A549 (cell line): ENCODE measurements around the gene MEF2A. TPM values are rescaled to one million over a fixed set of nuclear protein-coding genes. Genes with fewer than 3 reads are reported as not detected.

Experiments
- ATAC-seq, 2 experiments: fragments of 200-7000 bp in 1 of 2; fragments of >200 bp in 1 of 2; cut with Nextera tagmentation in 1 of 2; cut with Tn5 transposase in 1 of 2; 3 replicates each; pipeline versions ENCODE4 v1.8.0 to v1.9.1; 2018 to 2020; ENCODE audit warnings: mild to moderate bottlenecking in 1 of 2, moderate library complexity in 1 of 2
- CTCF ChIA-PET: fragments of 300-600 bp; sonication (Branson Sonifier 250); formaldehyde crosslinking; extraction: SDS; loops from one replicate; lab custom pipeline; 2021; ENCODE audit warnings: antibody characterized with exemption, inconsistent platforms; lab: Yijun Ruan, JAX
- POLR2A ChIA-PET: fragments of 350-600 bp; formaldehyde crosslinking; extraction: SDS; loops from one replicate; lab custom pipeline; 2021; ENCODE audit warnings: antibody characterized with exemption, inconsistent platforms; lab: Yijun Ruan, JAX
- DNase-seq, 2 experiments: peaks; one replicate each; pipeline versions ENCODE4 v3.0.0 to v3.0.0-alpha.2; 2011 to 2016; ENCODE audit warnings: low read depth in 1 of 2, low spot score in 1 of 2
- FAIRE-seq: peaks from 2 replicates; lab custom pipeline; 2011; peaks lifted over from hg19 to GRCh38; lab: Jason Lieb, UNC
- H3K27ac ChIP-seq, 2 experiments: fragments of >200 bp; sonication (Bioruptor Twin); formaldehyde crosslinking; 3 replicates each; pipeline ENCODE4 v1.5.1; 2016 to 2017
- H3K4me1 ChIP-seq: fragments of >200 bp; sonication (Bioruptor Twin); formaldehyde crosslinking; 3 replicates; pipeline ENCODE4 v1.6.1; 2016
- H3K4me2 ChIP-seq: fragments of >200 bp; sonication (Bioruptor Twin); formaldehyde crosslinking; 3 replicates; pipeline ENCODE4 v1.6.1; 2016
- H3K4me3 ChIP-seq: fragments of >200 bp; sonication (Bioruptor Twin); formaldehyde crosslinking; 3 replicates; pipeline ENCODE4 v1.5.1; 2016
- H3K9me3 ChIP-seq: fragments of >200 bp; sonication (Bioruptor Twin); formaldehyde crosslinking; 3 replicates; pipeline ENCODE4 v1.6.1; 2016
- BHLHE40 ChIP-seq: IDR thresholded peaks from 2 replicates; pipeline ENCODE4 v1.6.1; 2012; ENCODE audit warnings: low read depth, low read length, inconsistent platforms
- CEBPB ChIP-seq, 2 experiments: fragments of >200 bp in 1 of 2; sonication (Bioruptor Twin) in 1 of 2; formaldehyde crosslinking in 1 of 2; IDR thresholded peaks; 2 replicates each; pipeline ENCODE4 v1.6.1; 2012 to 2016
- EHF ChIP-seq: fragments of 250-450 bp; sonication (Bioruptor Pico); IDR thresholded peaks from 2 replicates; pipeline ENCODE4 v1.5.0; 2020; ENCODE audit warnings: mild to moderate bottlenecking
- EP300 ChIP-seq, 2 experiments: fragments of >200 bp; sonication (Bioruptor Twin); formaldehyde crosslinking; IDR thresholded peaks; 2 replicates in 1 of 2; 3 replicates in 1 of 2; pipeline ENCODE4 v1.6.1; 2016 to 2017
- HDAC2 ChIP-seq: fragments of 200-600 bp; sonication (generic); IDR thresholded peaks from 2 replicates; pipeline ENCODE4 v1.6.1; 2016
- HOXA7 ChIP-seq: fragments of 250-450 bp; sonication (Bioruptor Pico); IDR thresholded peaks from 2 replicates; pipeline ENCODE4 v1.5.0; 2020; ENCODE audit warnings: mild to moderate bottlenecking, moderate library complexity
- HOXB13 ChIP-seq: fragments of 250-450 bp; sonication (Bioruptor Pico); IDR thresholded peaks from 2 replicates; pipeline ENCODE4 v1.5.0; 2020; ENCODE audit warnings: low read depth, mild to moderate bottlenecking, moderate library complexity
- JUNB ChIP-seq: fragments of >200 bp; sonication (Bioruptor Twin); formaldehyde crosslinking; IDR thresholded peaks from 2 replicates; pipeline ENCODE4 v1.6.1; 2016
- KDM1A ChIP-seq: fragments of 200-600 bp; sonication (generic); IDR thresholded peaks from 2 replicates; pipeline ENCODE4 v1.6.1; 2016; ENCODE audit warnings: low read depth, mild to moderate bottlenecking
- MAFK ChIP-seq: fragments of 450-650 bp; IDR thresholded peaks from 2 replicates; pipeline ENCODE4 v1.6.1; 2014; ENCODE audit not compliant: partially characterized antibody
- POLR2AphosphoS2 ChIP-seq: conservative IDR thresholded peaks from 2 replicates; pipeline ENCODE4 v1.6.1; 2012; ENCODE audit warnings: low read length, improper control_type of control experiment, inconsistent platforms
- RARB ChIP-seq: fragments of 250-450 bp; sonication (Bioruptor Pico); IDR thresholded peaks from 2 replicates; pipeline ENCODE4 v1.8.0; 2021; ENCODE audit warnings: mild to moderate bottlenecking, moderate library complexity
- SREBF2 ChIP-seq: fragments of 450-650 bp; IDR thresholded peaks from 2 replicates; pipeline ENCODE4 v1.6.1; 2014; ENCODE audit warnings: mild to moderate bottlenecking, moderate library complexity
- TP53 ChIP-seq: fragments of 250-450 bp; sonication (Bioruptor Pico); IDR thresholded peaks from 2 replicates; pipeline ENCODE4 v1.5.0; 2021; ENCODE audit warnings: mild to moderate bottlenecking, moderate library complexity
- WGBS: methylation state at CpG from one replicate; pipeline ENCODE4 v1.1.6; 2017; ENCODE audit errors: missing lambda C conversion rate; 5-methylcytosine and 5-hydroxymethylcytosine counted together
- polyA plus RNA-seq, 4 experiments: library from polyadenylated mRNA; depleted of rRNA in 3 of 4; stranded (reverse); fragments of >200 nt; fragmentation: RNase III in 1 of 4; extraction: RNeasy Plus Mini Kit Qiagen cat#74134 plus additional on column Dnase treatment in 1 of 4; gene quantifications; 2 replicates in 3 of 4; 3 replicates in 1 of 4; pipeline ENCODE4 v1.2.3, GENCODE V29; 2011 to 2017
- TF ChIP-seq, protein P1 (sequence below): fragments of 150-350 bp; IDR thresholded peaks from 2 replicates; pipeline ENCODE4 v1.6.1; 2014; ENCODE audit warnings: low read depth, mild to moderate bottlenecking, low read length
- TF ChIP-seq, protein P2 (sequence below): fragments of 250-450 bp; sonication (Bioruptor Pico); IDR thresholded peaks from 2 replicates; pipeline ENCODE4 v1.5.0; 2021; ENCODE audit warnings: mild to moderate bottlenecking, moderate library complexity, borderline replicate concordance
- TF ChIP-seq, protein P3 (sequence below): fragments of >200 bp; sonication (Bioruptor Twin); formaldehyde crosslinking; IDR thresholded peaks from 3 replicates; pipeline ENCODE4 v1.6.1; 2016
- TF ChIP-seq, protein P4 (sequence below): fragments of >200 bp; sonication (Bioruptor Twin); formaldehyde crosslinking; IDR thresholded peaks from 2 replicates; pipeline ENCODE4 v1.6.1; 2016

MEF2A gene
- polyA plus RNA-seq, 2 of the 4 experiments (the other 2 are of a cell fraction) = 15.0 to 43.4 TPM

DNA sequence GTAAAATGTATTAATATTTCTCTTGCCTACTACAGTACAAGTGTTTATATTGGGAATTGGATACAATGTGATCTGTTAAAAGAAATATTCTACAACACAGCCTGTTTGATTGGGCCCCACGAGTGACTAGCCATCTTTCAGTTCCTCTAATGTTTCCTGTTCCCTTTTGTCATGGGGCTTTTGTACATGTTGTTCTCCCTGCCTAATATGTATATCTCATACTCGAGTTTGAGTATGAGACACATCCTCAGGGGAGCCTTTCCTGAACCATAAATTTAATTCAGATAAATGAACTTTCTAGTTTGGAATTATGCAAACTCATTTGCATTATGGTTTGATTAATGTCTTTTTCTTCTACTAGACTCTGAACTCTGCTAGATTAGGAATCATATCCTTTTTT, 65.5 kb downstream of the MEF2A start:
- FAIRE-seq = no peak
- ChIA-PET CTCF (no interaction called here), POLR2A (no interaction called here)
- no peak for DNase-seq
- Histone ChIP-seq H3K4me1 (peaks cover 22% of the 10 kb centered on the region), H3K4me2 (no peak overlapping the region), H3K4me3 (no peak overlapping the region), H3K27ac (no peak overlapping the region; a peak in 1 of 6 replicates), H3K9me3 (no peaks in the 10 kb centered on the region)
- ATAC-seq = no peak
- 39% methylated on average over 2 of the region's 2 CpGs for WGBS
- TF ChIP-seq HOXB13 (CRISPR knock-in tag) (no peak), KDM1A (no peak), HDAC2 (no peak), POLR2AphosphoS2 (no peak), RARB (CRISPR knock-in tag) (no peak), MAFK (no peak), CEBPB (IDR thresholded peaks at IDR 0.05) (no peak), SREBF2 (no peak), EHF (CRISPR knock-in tag) (no peak), BHLHE40 (no peak)
- TF ChIP-seq, protein P1, sequence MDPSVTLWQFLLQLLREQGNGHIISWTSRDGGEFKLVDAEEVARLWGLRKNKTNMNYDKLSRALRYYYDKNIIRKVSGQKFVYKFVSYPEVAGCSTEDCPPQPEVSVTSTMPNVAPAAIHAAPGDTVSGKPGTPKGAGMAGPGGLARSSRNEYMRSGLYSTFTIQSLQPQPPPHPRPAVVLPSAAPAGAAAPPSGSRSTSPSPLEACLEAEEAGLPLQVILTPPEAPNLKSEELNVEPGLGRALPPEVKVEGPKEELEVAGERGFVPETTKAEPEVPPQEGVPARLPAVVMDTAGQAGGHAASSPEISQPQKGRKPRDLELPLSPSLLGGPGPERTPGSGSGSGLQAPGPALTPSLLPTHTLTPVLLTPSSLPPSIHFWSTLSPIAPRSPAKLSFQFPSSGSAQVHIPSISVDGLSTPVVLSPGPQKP = no peak
- TF ChIP-seq, protein P2, sequence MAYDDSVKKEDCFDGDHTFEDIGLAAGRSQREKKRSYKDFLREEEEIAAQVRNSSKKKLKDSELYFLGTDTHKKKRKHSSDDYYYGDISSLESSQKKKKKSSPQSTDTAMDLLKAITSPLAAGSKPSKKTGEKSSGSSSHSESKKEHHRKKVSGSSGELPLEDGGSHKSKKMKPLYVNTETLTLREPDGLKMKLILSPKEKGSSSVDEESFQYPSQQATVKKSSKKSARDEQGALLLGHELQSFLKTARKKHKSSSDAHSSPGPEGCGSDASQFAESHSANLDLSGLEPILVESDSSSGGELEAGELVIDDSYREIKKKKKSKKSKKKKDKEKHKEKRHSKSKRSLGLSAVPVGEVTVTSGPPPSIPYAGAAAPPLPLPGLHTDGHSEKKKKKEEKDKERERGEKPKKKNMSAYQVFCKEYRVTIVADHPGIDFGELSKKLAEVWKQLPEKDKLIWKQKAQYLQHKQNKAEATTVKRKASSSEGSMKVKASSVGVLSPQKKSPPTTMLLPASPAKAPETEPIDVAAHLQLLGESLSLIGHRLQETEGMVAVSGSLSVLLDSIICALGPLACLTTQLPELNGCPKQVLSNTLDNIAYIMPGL = no peak
- TF ChIP-seq, protein P3, sequence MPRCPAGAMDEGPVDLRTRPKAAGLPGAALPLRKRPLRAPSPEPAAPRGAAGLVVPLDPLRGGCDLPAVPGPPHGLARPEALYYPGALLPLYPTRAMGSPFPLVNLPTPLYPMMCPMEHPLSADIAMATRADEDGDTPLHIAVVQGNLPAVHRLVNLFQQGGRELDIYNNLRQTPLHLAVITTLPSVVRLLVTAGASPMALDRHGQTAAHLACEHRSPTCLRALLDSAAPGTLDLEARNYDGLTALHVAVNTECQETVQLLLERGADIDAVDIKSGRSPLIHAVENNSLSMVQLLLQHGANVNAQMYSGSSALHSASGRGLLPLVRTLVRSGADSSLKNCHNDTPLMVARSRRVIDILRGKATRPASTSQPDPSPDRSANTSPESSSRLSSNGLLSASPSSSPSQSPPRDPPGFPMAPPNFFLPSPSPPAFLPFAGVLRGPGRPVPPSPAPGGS = no peak

DNA sequence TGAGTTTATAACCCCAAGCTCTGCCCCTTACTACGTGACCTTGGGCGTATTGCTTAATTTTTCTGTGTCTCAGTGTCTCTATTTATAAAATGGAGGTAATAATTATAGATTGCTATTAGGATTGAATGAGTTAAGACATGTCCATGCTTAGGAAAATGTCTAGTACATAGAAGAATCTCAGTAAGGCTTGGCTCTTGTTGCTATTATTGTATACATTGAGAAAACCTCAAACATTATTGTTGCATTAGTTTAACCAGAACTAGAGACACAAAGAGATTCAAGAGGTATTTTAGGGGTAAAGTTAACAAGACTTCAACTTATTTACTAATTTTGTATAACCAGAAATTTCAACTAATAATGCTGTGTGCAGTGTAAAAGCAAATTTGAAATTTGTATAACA, 66.7 kb downstream of the MEF2A start:
- ChIA-PET CTCF (interaction anchor here (1.6 kb wide), 1 partner anchor 64 kb away, joined by 3 read pairs; no protein-coding TSS in a partner anchor), POLR2A (no interaction called here)
- DNase-seq (no peak), ATAC-seq (no peak), FAIRE-seq (peak; percentile 76)
- WGBS = 97% methylated on average over 2 of the region's 2 CpGs
- TF ChIP-seq EP300 (IDR thresholded peaks at IDR 0.05) (0 out of 5 replicates have a peak, but pooled peaks of 1 of the 2 experiments have one; percentile 15), HOXA7 (CRISPR knock-in tag) (no peak), CEBPB (IDR thresholded peaks at IDR 0.05) (no peak)
- Histone ChIP-seq H3K4me2 (no peak overlapping the region), H3K27ac (no peak overlapping the region), H3K4me1 (peaks cover 20% of the 10 kb centered on the region), H3K4me3 (no peak overlapping the region), H3K9me3 (no peaks in the 10 kb centered on the region)

DNA sequence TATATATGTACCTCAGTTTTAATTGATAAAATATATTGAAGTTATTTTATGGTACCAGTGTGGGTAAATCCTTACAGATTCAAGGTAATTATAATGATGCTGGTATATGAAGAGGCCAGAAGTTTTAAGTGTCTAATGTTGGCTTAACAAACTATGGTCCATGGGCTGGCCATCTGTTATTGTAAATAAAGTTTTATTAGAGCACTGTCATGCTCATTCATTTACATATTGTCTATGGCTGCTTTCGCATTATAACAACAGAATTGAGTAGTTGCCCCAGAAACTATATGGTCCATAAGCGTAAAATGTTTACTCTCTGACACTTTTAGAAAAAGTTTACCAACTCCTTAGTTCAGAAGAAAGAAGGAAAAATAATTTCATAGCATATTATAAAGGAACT, 67.9 kb downstream of the MEF2A start:
- ChIA-PET POLR2A (no interaction called here), CTCF (no interaction called here)
- no peak for FAIRE-seq
- no peak for DNase-seq
- no peak overlapping the region for H3K4me2 ChIP-seq
- H3K4me1 ChIP-seq = peaks cover 9% of the 10 kb centered on the region; the same call in 2 of the 3 replicates
- TF ChIP-seq JUNB (no peak), KDM1A (no peak), HDAC2 (no peak), TP53 (CRISPR knock-in tag) (no peak), CEBPB (IDR thresholded peaks at IDR 0.05) (no peak)
- TF ChIP-seq, protein P4, sequence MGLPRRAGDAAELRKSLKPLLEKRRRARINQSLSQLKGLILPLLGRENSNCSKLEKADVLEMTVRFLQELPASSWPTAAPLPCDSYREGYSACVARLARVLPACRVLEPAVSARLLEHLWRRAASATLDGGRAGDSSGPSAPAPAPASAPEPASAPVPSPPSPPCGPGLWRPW = no peak
- no peak overlapping the region for H3K4me3 ChIP-seq
- no peak for ATAC-seq
- H3K9me3 ChIP-seq = no peaks in the 10 kb centered on the region
- 91% methylated on average over 2 of the region's 2 CpGs for WGBS
- H3K27ac ChIP-seq = no peak overlapping the region
